Measurements from ENCODE around the gene APAF1. TPM values are rescaled to one million over a fixed set of nuclear protein-coding genes. Genes with fewer than 3 reads are reported as not detected.

The APAF1 gene
- total RNA-seq, 2 donors from 2014 or later, result 3.9 to 5.3 TPM

DNA sequence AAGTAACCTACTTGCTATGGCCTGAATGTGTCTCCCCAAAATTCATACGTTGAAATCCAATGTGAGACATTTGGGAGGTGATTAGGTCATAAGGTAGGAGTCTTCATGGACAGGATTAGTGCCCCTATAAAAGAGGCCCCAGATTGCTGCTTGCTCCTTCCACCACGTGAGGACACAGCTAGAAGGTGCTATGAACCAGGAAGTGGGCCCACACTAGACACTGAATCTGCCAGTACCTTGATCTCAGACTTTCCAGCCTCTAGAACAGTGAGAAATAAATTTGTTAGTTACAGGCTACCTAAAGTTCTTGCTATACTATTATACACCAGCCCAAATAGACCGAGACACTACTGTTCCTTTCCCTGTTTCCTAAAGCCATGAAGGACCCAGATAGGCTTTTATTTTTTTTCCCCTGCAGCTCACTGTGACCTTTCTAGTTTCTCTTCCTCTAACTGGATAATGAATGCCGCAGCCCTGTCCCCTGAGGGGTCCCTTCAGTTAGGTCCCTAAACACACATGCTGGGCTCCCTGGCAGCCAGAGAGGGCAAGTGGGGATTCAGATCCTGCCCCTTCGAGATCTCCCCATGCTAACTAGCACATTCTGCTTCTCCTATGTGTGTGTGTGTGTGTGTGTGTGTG lies 32.3 kb upstream of the APAF1 start:
- TF ChIP-seq, protein P1, sequence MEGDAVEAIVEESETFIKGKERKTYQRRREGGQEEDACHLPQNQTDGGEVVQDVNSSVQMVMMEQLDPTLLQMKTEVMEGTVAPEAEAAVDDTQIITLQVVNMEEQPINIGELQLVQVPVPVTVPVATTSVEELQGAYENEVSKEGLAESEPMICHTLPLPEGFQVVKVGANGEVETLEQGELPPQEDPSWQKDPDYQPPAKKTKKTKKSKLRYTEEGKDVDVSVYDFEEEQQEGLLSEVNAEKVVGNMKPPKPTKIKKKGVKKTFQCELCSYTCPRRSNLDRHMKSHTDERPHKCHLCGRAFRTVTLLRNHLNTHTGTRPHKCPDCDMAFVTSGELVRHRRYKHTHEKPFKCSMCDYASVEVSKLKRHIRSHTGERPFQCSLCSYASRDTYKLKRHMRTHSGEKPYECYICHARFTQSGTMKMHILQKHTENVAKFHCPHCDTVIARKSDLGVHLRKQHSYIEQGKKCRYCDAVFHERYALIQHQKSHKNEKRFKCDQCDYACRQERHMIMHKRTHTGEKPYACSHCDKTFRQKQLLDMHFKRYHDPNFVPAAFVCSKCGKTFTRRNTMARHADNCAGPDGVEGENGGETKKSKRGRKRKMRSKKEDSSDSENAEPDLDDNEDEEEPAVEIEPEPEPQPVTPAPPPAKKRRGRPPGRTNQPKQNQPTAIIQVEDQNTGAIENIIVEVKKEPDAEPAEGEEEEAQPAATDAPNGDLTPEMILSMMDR (IDR thresholded peaks at IDR 0.05), result no peak
- no peak overlapping the region for H3K27ac ChIP-seq

DNA sequence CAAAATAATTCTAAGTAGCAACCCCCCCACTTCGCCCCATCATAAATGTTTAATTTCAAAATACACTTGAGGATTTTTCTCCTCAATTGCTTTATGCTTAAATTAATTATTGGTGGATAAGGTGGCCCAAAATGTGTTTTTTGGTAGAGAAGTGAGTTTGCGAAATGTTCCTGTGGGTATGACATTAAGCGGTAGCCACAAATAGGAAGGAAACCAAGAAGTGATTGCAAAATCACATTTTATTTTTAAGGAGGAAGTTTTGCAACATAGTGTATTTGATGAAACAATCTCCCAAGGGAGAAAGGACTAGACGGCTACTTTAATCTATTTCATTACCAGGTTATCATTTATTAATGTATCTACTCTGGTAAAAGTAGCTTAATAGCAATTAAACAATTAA lies 26.1 kb upstream of the APAF1 start:
- no peak for DNase-seq (ENCODE audit: low spot score)
- TF ChIP-seq, protein P1 (IDR thresholded peaks at IDR 0.05), result no peak
- peak overlapping the region in 1 of 2 donors; percentile 32 for H3K27ac ChIP-seq
- no peaks in the 10 kb centered on the region for H3K9me3 ChIP-seq
- no peaks in the 10 kb centered on the region for H3K4me1 ChIP-seq
- no peaks in the 10 kb centered on the region for H3K27me3 ChIP-seq
- no peaks in the 10 kb centered on the region for H3K36me3 ChIP-seq
- H3K4me3 ChIP-seq, result no peak overlapping the region

More for the DNA sequence above, 32.3 kb upstream of the APAF1 start:
- Histone ChIP-seq H3K36me3 (no peaks in the 10 kb centered on the region), H3K9me3 (no peaks in the 10 kb centered on the region), H3K27me3 (no peaks in the 10 kb centered on the region), H3K4me3 (no peak overlapping the region), H3K4me1 (no peaks in the 10 kb centered on the region)
- no peak for DNase-seq (ENCODE audit: low spot score)

DNA sequence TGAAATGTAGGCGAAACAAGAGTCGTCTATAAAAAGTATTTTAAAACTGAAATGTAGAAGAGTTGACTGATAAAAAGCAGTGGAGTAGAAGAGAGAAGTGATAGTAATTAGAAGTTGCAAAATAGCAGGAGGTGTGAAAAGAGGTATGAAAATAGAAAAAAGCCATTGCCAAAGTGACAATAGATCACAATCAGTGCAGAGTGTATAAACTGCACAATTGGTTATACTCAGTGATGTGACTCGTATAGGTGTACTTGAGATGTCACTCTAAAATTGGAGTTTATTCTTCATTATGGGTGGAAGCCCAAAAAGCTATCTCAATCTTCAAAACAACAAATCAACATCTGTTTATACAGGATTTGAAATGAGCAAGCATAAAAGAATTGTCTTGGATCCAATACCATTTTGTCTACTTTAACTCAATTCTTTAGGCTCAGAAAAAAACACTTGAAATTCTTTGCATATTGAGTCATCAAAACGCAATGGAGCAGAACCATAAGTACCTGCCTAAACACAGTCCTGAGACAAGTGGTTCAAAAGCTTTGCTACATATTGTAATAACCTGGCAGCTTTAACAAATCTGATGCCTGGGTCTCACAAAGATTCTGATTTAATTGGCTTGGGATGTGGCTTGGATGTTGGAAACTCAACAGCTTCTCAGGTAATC lies 9.3 kb upstream of the APAF1 start:
- H3K9me3 ChIP-seq, result no peaks in the 10 kb centered on the region
- no peaks in the 10 kb centered on the region for H3K4me1 ChIP-seq
- no peak overlapping the region for H3K27ac ChIP-seq
- no peak overlapping the region for H3K4me3 ChIP-seq
- TF ChIP-seq, protein P1 (IDR thresholded peaks at IDR 0.05), result no peak
- DNase-seq (ENCODE audit: low spot score), result no peak
- H3K36me3 ChIP-seq, result no peaks in the 10 kb centered on the region
- H3K27me3 ChIP-seq, result no peaks in the 10 kb centered on the region

DNA sequence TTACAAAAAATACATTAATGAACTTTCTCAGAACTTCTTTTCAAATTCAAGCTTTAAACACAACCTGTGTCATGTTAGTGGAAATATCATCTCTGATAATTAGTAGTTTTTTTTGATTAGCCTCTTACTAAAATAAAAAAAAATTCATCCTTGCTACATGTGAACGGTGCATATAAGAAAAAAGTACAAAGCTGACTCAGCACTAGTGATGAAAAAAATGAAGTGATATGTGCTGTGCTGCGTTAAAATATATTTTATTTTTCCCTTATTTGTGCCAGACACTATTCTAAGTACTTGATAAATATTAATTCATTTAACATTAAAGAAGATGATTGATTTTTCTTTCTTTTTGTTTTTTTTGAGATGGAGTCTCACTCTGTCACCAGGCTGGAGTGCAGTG lies 8.0 kb upstream of the APAF1 start:
- no peaks in the 10 kb centered on the region for H3K9me3 ChIP-seq
- H3K4me1 ChIP-seq, result no peaks in the 10 kb centered on the region
- H3K27me3 ChIP-seq, result no peaks in the 10 kb centered on the region
- TF ChIP-seq, protein P1 (IDR thresholded peaks at IDR 0.05), result no peak
- no peaks in the 10 kb centered on the region for H3K36me3 ChIP-seq
- H3K4me3 ChIP-seq, result no peak overlapping the region
- no peak for DNase-seq (ENCODE audit: low spot score)
- H3K27ac ChIP-seq, result no peak overlapping the region

DNA sequence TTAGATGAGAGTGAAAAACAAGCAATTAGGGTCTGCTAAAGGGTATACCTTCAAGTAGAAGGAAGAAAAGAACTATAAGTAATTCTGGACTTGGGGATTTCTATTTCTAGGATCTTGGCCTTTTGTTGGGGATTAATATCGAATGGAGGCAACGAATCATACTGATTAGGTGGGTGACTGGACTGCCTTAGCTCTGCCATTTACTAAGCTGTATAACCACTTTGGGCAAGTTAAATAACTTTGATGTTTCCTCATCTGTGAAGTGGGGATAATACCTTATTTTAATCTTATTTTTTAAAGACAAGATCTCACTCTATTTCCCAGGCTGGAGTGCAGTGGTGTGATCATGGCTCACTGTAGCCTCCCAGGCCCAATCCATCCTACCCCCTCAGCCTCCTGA lies 7.1 kb upstream of the APAF1 start:
- Histone ChIP-seq H3K36me3 (no peaks in the 10 kb centered on the region), H3K27ac (no peak overlapping the region), H3K4me3 (no peak overlapping the region), H3K4me1 (peaks cover 0 to 5% of the 10 kb centered on the region in 2 donors), H3K9me3 (no peaks in the 10 kb centered on the region), H3K27me3 (no peaks in the 10 kb centered on the region)
- DNase-seq (ENCODE audit: low spot score), result no peak
- TF ChIP-seq, protein P1 (IDR thresholded peaks at IDR 0.05), result no peak
